ENCODE results near the gene TNFRSF9.

The TNFRSF9 gene

GRCh38 chr1:7905262-7905661 is 35.4 kb downstream of the TNFRSF9 start:
- DNase-seq, result no peak
- Histone ChIP-seq H3K27ac (no peak overlapping the region), H3K36me3 (replicated peaks) (no peaks in the 10 kb centered on the region), H3K4me3 (ENCODE audit: low read depth, low read length) (no peak overlapping the region), H3K27me3 (replicated peaks) (no peaks in the 10 kb centered on the region)
- TF ChIP-seq CTCF (IDR thresholded peaks at IDR 0.05; ENCODE audit: low read depth, low read length, missing control alignments), result no peak
- in situ Hi-C loops (cut with HindIII; ENCODE audit: low pct_ligation_motif_present, low sequenced_read_pairs), result no loop called here

DNA sequence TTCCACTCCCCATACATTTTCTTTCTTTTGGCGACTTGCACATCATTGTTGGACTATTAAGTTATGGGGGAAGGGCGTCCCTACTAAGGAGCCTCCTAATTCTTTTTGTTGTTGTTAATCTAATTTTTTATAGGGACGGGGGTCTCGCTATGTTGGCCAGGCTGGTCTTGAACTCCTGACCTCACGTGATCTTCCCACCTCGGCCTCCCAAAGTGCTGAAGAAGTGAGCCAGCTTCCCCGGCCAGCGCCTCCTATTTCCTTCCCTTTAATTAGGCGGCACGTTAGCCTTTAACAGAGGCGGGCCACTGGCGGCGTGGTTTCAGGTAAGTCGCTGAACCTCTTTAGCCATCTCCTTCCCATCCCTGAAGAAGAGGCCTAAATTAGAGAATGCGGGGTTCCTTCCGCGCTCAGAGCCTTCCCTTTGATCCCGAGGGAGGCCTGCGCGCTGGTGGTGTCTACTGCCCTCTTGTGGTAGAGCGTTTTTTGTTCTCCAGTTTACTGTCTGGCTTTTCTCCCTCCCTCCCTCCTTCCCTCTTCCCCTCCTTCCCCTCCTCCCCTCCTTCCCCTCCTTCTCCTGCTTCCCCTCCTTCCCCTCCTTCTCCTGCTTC is 38.1 kb downstream of the TNFRSF9 start:
- Histone ChIP-seq H3K27me3 (replicated peaks) (no peaks in the 10 kb centered on the region), H3K4me3 (ENCODE audit: low read depth, low read length) (no peak overlapping the region), H3K36me3 (replicated peaks) (no peaks in the 10 kb centered on the region), H3K27ac (no peak overlapping the region)
- in situ Hi-C loops (cut with HindIII; ENCODE audit: low pct_ligation_motif_present, low sequenced_read_pairs), result no loop called here
- peak; percentile 82 for TF ChIP-seq CTCF (IDR thresholded peaks at IDR 0.05; ENCODE audit: low read depth, low read length, missing control alignments)
- DNase-seq, result peak; percentile 49

- DNase-seq, result peak; percentile 24
- H3K27ac ChIP-seq, result no peak overlapping the region
- in situ Hi-C loops (cut with HindIII; ENCODE audit: low pct_ligation_motif_present, low sequenced_read_pairs), result no loop called here
- H3K27me3 ChIP-seq (replicated peaks), result no peaks in the 10 kb centered on the region
- no peak for TF ChIP-seq CTCF (IDR thresholded peaks at IDR 0.05; ENCODE audit: low read depth, low read length, missing control alignments)
- H3K36me3 ChIP-seq (replicated peaks), result no peaks in the 10 kb centered on the region
- H3K4me3 ChIP-seq (ENCODE audit: low read depth, low read length), result no peak overlapping the region
These were observed 40.9 kb downstream of the TNFRSF9 start for GRCh38 chr1:7899741-7900140.

DNA sequence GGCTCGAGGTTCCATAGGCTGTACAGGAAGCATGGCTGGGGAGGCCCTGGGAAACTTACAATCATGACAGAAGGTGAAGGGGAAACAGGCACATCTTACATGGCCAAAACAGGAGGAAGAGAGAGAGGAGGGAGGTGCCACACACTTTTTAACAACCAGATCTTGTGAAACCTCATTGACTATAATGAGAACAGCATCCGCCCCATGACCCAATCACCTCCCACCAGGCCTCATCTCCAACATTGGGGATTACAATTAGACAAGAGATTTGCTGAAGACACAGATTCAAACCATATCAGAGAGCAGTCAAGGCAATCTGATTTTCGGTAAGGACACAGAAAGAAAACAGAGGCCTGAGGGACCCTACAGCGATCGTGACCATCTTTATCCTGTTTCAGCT is 41.7 kb downstream of the TNFRSF9 start:
- TF ChIP-seq CTCF (IDR thresholded peaks at IDR 0.05; ENCODE audit: low read depth, low read length, missing control alignments), result no peak
- in situ Hi-C loops (cut with HindIII; ENCODE audit: low pct_ligation_motif_present, low sequenced_read_pairs), result no loop called here
- no peaks in the 10 kb centered on the region for H3K36me3 ChIP-seq (replicated peaks)
- H3K4me3 ChIP-seq (ENCODE audit: low read depth, low read length), result no peak overlapping the region
- DNase-seq, result no peak
- H3K27me3 ChIP-seq (replicated peaks), result no peaks in the 10 kb centered on the region
- no peak overlapping the region for H3K27ac ChIP-seq

GRCh38 chr1:7896994-7897393 is 43.6 kb downstream of the TNFRSF9 start:
- no peak for DNase-seq
- no peaks in the 10 kb centered on the region for H3K36me3 ChIP-seq (replicated peaks)
- in situ Hi-C loops (cut with HindIII; ENCODE audit: low pct_ligation_motif_present, low sequenced_read_pairs), result no loop called here
- H3K27ac ChIP-seq, result no peak overlapping the region
- no peak for TF ChIP-seq CTCF (IDR thresholded peaks at IDR 0.05; ENCODE audit: low read depth, low read length, missing control alignments)
- H3K4me3 ChIP-seq (ENCODE audit: low read depth, low read length), result no peak overlapping the region
- no peaks in the 10 kb centered on the region for H3K27me3 ChIP-seq (replicated peaks)

GRCh38 chr1:7893529-7894180 is 47.0 kb downstream of the TNFRSF9 start:
- H3K27ac ChIP-seq, result no peak overlapping the region
- no peaks in the 10 kb centered on the region for H3K27me3 ChIP-seq (replicated peaks)
- no peak for TF ChIP-seq CTCF (IDR thresholded peaks at IDR 0.05; ENCODE audit: low read depth, low read length, missing control alignments)
- in situ Hi-C loops (cut with HindIII; ENCODE audit: low pct_ligation_motif_present, low sequenced_read_pairs), result no loop called here
- H3K4me3 ChIP-seq (ENCODE audit: low read depth, low read length), result no peak overlapping the region
- DNase-seq, result peak; percentile 14
- no peaks in the 10 kb centered on the region for H3K36me3 ChIP-seq (replicated peaks)
